Activated naive CD4-positive, alpha-beta T cell treated with anti-CD3 and anti-CD28 coated beads, Interleukin-2, amount 10 ng/mL, durations not matched to agents 7 days and 5 days (primary cell): ENCODE data around the gene RPS25.
"Not testable (repeated sequence)": the region's sequence is repeated elsewhere in the genome, so short reads cannot be mapped to it uniquely, and the experiment has no call there.

ENCODE experiments used
- CTCF ChIA-PET: fragments of 350-600 bp; sonication (Branson Sonifier 250); formaldehyde crosslinking; loops from one replicate; lab custom pipeline; 2021; ENCODE audit warnings: antibody characterized with exemption; lab: Charles Lee
- DNase-seq: peaks from one replicate; pipeline ENCODE4 v3.0.0-alpha.2; 2020
- H3K27ac Mint-ChIP-seq: one replicate; pipeline ENCODE4 v1.8.0; 2021; ENCODE audit warnings: mild to moderate bottlenecking, moderate library complexity, mixed read lengths
- H3K27me3 Mint-ChIP-seq: one replicate; pipeline ENCODE4 v1.8.0; 2021; ENCODE audit warnings: mild to moderate bottlenecking, mixed read lengths
- H3K36me3 Mint-ChIP-seq: one replicate; pipeline ENCODE4 v1.8.0; 2021; ENCODE audit warnings: mixed read lengths
- H3K4me1 Mint-ChIP-seq: one replicate; pipeline ENCODE4 v1.8.0; 2021; ENCODE audit warnings: mixed read lengths
- H3K4me3 Mint-ChIP-seq: one replicate; pipeline ENCODE4 v1.8.0; 2021; ENCODE audit warnings: mild to moderate bottlenecking, moderate library complexity, mixed read lengths
- H3K9me3 Mint-ChIP-seq: one replicate; pipeline ENCODE4 v1.8.0; 2021; ENCODE audit warnings: mixed read lengths

Gene RPS25

GRCh38 chr11:119019996-119020395 is 1.9 kb upstream of the RPS25 start:
- peak overlapping the region; percentile 97 for H3K4me3 Mint-ChIP-seq
- no peaks in the 10 kb centered on the region for H3K9me3 Mint-ChIP-seq
- CTCF ChIA-PET: interaction anchor here (0.6 to 2.0 kb wide), 4 partner anchors 8 to 111 kb away, joined by 3 to 5 read pairs (median 3); no protein-coding TSS in a partner anchor
- no peaks in the 10 kb centered on the region for H3K27me3 Mint-ChIP-seq
- H3K4me1 Mint-ChIP-seq: peaks cover 64% of the 10 kb centered on the region
- H3K27ac Mint-ChIP-seq: peak overlapping the region; percentile 100
- no peak for DNase-seq
- H3K36me3 Mint-ChIP-seq: peaks cover 70% of the 10 kb centered on the region

DNA sequence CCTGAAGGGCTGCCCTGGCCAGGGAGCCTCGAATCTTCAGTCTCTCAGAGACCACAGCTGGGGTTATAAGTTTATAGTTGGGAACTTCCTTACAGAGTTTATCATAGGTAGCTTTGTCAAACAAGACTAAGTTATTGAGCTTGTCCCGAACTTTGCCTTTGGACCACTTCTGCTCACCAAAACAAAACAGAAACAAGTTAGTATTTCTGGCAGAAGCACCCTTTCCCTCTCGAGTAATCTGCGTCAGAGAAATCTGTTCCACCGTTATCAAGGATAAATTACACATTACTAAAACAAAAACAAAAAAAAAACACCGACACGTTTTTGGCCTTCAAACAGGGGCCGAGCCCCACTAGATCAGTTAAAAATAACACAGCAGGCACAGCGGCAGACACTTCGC is 766 bp downstream of the RPS25 start:
- CTCF ChIA-PET: interaction anchor here (0.9 kb wide), 1 partner anchor 12 kb away, joined by 4 read pairs; no protein-coding TSS in a partner anchor
- Mint-ChIP-seq H3K4me1 (peaks cover 62% of the 10 kb centered on the region), H3K4me3 (peak overlapping the region; percentile 97), H3K27ac (peak overlapping the region; percentile 100), H3K36me3 (peaks cover 76% of the 10 kb centered on the region)
- DNase-seq, H3K27me3 Mint-ChIP-seq, H3K9me3 Mint-ChIP-seq: not testable (repeated sequence)

- no peak for DNase-seq
- CTCF ChIA-PET: interaction anchor here (1.0 to 1.5 kb wide), 3 partner anchors 14 to 59 kb away, joined by 3 to 5 read pairs (median 3); partner anchors contain the start of gene SLC37A4
- peak overlapping the region; percentile 23 for H3K4me3 Mint-ChIP-seq
- no peaks in the 10 kb centered on the region for H3K27me3 Mint-ChIP-seq
- H3K27ac Mint-ChIP-seq: peak overlapping the region; percentile 100
- no peaks in the 10 kb centered on the region for H3K9me3 Mint-ChIP-seq
- H3K36me3 Mint-ChIP-seq: peaks cover 72% of the 10 kb centered on the region
- H3K4me1 Mint-ChIP-seq: peaks cover 55% of the 10 kb centered on the region
These were observed 1.7 kb downstream of the RPS25 start for GRCh38 chr11:119016216-119017009.

DNA sequence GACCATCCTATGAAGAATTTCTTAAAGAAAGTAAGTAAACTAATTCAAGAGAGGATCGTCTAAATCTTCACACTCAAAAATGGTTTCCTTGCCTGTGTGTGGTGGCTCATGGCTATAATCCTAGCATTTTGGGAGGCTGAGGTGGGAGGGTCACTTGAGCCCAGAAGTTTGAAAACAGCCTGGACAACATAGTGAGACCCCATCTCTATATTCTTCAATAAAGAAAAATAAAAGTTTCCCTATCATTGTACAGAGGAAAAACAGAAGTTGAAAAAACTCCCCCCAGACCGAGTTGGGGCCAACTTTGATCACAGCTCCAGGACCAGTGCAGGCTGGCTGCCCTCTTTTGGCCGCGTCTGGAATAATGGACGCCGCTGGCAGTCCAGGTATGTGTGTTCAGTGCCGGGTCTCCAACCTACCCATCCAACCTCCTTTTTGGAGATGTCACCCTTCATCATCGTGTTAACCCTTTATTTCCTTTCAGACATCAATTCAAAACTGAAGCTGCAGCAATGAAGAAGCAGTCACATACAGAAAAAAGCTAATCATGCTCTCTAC is 3.0 kb downstream of the RPS25 start:
- Mint-ChIP-seq H3K9me3 (no peaks in the 10 kb centered on the region), H3K4me1 (peaks cover 48% of the 10 kb centered on the region), H3K27ac (peak overlapping the region; percentile 5), H3K27me3 (no peaks in the 10 kb centered on the region), H3K4me3 (no peak overlapping the region), H3K36me3 (peaks cover 73% of the 10 kb centered on the region)
- DNase-seq: no peak
- CTCF ChIA-PET: interaction anchor here (1.0 to 1.5 kb wide), 3 partner anchors 15 to 58 kb away, joined by 3 to 5 read pairs (median 3); partner anchors contain the start of gene SLC37A4

DNA sequence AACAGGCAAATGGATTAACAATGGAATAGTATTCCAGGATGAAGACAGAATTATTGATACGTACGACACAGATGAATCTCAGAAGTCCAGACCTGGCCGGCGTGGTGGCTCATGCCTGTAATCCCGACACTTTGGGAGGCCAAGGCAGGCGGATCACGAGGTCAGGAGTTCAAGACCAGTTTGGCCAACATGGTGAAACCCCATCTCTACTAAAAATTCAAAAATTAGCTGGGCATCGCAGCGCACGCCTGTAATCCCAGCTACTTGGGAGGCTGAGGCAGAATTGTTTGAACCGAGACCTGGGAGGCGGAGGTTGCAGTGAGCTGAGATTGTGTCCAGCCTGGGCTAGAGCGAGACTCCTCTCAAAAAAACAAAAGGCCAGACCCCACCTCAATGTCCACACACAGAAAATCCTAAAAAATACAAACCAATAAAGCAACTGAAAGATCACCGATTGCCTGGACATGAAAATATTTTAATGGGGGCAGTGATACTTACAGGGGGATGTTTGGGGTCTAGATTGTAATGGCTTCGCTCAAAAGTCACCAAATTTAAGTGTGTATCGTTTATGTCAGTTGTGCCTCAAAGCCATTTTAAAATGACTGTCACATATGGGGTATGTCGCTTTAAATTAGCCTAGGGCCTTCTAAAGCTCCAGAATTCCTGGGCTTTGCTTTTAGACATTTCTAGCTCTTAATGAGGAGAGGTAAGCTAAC is 3.8 kb downstream of the RPS25 start:
- peak overlapping the region; percentile 52 for H3K27ac Mint-ChIP-seq

GRCh38 chr11:119012629-119013170 is 5.4 kb downstream of the RPS25 start:
- no peak for DNase-seq
- Mint-ChIP-seq H3K27me3 (no peaks in the 10 kb centered on the region), H3K4me1 (peaks cover 40% of the 10 kb centered on the region), H3K27ac (no peak overlapping the region), H3K9me3 (no peaks in the 10 kb centered on the region), H3K4me3 (no peak overlapping the region), H3K36me3 (peaks cover 71% of the 10 kb centered on the region)
- CTCF ChIA-PET: no interaction called here

More for the DNA sequence above, 3.8 kb downstream of the RPS25 start:
- Mint-ChIP-seq H3K9me3 (no peaks in the 10 kb centered on the region), H3K4me1 (peaks cover 43% of the 10 kb centered on the region), H3K4me3 (no peak overlapping the region), H3K27me3 (no peaks in the 10 kb centered on the region), H3K36me3 (peaks cover 72% of the 10 kb centered on the region)
- CTCF ChIA-PET: interaction anchor here (0.6 to 1.5 kb wide), 2 partner anchors 16 to 64 kb away, joined by 3 to 5 read pairs; partner anchors contain the start of gene SLC37A4
- no peak for DNase-seq

DNA sequence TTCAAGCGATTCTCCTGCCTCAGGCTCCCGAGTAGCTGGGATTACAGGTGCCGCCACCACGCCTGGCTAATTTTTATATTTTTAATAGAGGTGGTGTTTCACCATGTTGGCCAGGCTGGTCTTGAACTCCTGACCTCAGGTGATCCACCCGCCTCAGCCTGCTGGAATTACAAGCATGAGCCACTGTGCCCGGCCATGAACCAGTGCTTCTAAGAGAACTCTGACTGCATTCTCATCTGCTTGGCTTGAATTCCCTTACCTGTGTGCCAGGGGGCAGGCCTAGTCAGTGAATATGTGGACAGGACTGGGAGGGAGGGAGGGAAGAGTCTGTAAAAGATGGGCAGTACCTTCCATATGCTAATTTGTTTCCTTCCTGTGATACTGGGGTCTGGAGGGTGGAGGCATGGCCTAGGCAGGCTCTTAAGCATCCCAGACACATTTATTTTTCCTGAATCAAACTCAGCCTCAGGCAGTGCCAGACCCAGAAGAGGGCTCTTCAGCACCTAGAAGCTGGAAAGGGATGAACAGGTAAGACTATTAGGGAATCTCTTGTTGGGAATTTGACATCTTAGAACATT is 6.6 kb downstream of the RPS25 start:
- peaks cover 68% of the 10 kb centered on the region for H3K36me3 Mint-ChIP-seq
- CTCF ChIA-PET: no interaction called here
- no peaks in the 10 kb centered on the region for H3K27me3 Mint-ChIP-seq
- peak overlapping the region; percentile 28 for H3K27ac Mint-ChIP-seq
- H3K4me3 Mint-ChIP-seq: no peak overlapping the region
- peaks cover 32% of the 10 kb centered on the region for H3K4me1 Mint-ChIP-seq
- H3K9me3 Mint-ChIP-seq: no peaks in the 10 kb centered on the region
- DNase-seq: no peak

GRCh38 chr11:119006656-119007055 is 11.5 kb downstream of the RPS25 start:
- Mint-ChIP-seq H3K4me3 (no peak overlapping the region), H3K27ac (no peak overlapping the region), H3K27me3 (no peaks in the 10 kb centered on the region), H3K9me3 (no peaks in the 10 kb centered on the region), H3K36me3 (peaks cover 45% of the 10 kb centered on the region), H3K4me1 (peaks cover 3% of the 10 kb centered on the region)
- DNase-seq: no peak
- CTCF ChIA-PET: no interaction called here

GRCh38 chr11:119000906-119001305 is 17.2 kb downstream of the RPS25 start:
- H3K4me3 Mint-ChIP-seq: no peak overlapping the region
- CTCF ChIA-PET: no interaction called here
- DNase-seq: no peak
- H3K27ac Mint-ChIP-seq: no peak overlapping the region
- H3K4me1 Mint-ChIP-seq: peaks cover 43% of the 10 kb centered on the region
- no peaks in the 10 kb centered on the region for H3K9me3 Mint-ChIP-seq
- peaks cover 45% of the 10 kb centered on the region for H3K36me3 Mint-ChIP-seq
- no peaks in the 10 kb centered on the region for H3K27me3 Mint-ChIP-seq

DNA sequence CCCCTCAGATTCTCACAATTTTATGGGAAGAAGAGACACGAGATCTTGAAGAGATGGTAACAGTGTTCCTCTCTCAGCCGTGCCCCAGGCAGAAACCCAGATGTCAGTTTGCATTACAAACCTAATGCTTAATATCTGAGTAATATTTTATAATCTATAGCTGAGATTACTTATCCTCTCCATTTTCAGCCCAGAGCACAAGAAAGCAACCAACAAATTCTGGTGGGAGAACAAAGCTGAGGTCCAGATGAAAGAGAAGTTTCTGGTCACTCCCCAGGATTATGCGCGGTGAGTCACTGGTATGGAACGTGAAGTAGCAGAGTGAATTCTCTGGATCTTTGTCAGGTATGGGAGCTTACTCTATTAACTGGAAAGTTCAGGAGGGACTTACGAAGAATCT is 19.3 kb downstream of the RPS25 start:
- no peak for DNase-seq
- H3K27me3 Mint-ChIP-seq: no peaks in the 10 kb centered on the region
- H3K4me1 Mint-ChIP-seq: peaks cover 41% of the 10 kb centered on the region

GRCh38 chr11:118998388-118998717 is 19.8 kb downstream of the RPS25 start:
- DNase-seq: no peak
- CTCF ChIA-PET: interaction anchor here (1.0 to 1.6 kb wide), 2 partner anchors 20 to 68 kb away, joined by 3 to 4 read pairs; partner anchors contain the start of gene RPS25
- Mint-ChIP-seq H3K27ac (peak overlapping the region; percentile 92), H3K27me3 (no peaks in the 10 kb centered on the region), H3K4me1 (peaks cover 43% of the 10 kb centered on the region), H3K4me3 (peak overlapping the region; percentile 85), H3K36me3 (peaks cover 35% of the 10 kb centered on the region), H3K9me3 (no peaks in the 10 kb centered on the region)

More for the DNA sequence above, 19.3 kb downstream of the RPS25 start:
- Mint-ChIP-seq H3K36me3 (peaks cover 39% of the 10 kb centered on the region), H3K27ac (peak overlapping the region; percentile 92), H3K4me3 (peak overlapping the region; percentile 85), H3K9me3 (no peaks in the 10 kb centered on the region)
- CTCF ChIA-PET: no interaction called here

GRCh38 chr11:118997627-118998387 is 20.3 kb downstream of the RPS25 start, which contains the start of gene CENATAC:
Gene CENATAC (plus strand): TSS chr11:118998138. CDS start chr11:118998198, 60 bp downstream.
- H3K36me3 Mint-ChIP-seq: peaks cover 34% of the 10 kb centered on the region
- CTCF ChIA-PET: interaction anchor here (1.0 to 1.6 kb wide), 5 partner anchors 20 to 102 kb away, joined by 3 to 5 read pairs (median 4); partner anchors contain the start of genes RPS25, SLC37A4 and TRAPPC4
- peak within 1 kb of the TSS; percentile 92 for H3K27ac Mint-ChIP-seq
- peak within 1 kb of the TSS; percentile 85 for H3K4me3 Mint-ChIP-seq
- H3K27me3 Mint-ChIP-seq: no peaks in the 10 kb centered on the region
- H3K4me1 Mint-ChIP-seq: peaks cover 43% of the 10 kb centered on the region
- peak; percentile 98 for DNase-seq
- H3K9me3 Mint-ChIP-seq: no peaks in the 10 kb centered on the region
